Neuron (in vitro differentiated cells): ENCODE measurements around the gene CNTNAP2.
"Not testable (repeated sequence)": the region's sequence is repeated elsewhere in the genome, so short reads cannot be mapped to it uniquely, and the experiment has no call there.

ENCODE experiments used
- H2AFZ ChIP-seq: one replicate; pipeline ENCODE4 v1.6.1; 2013; ENCODE audit warnings: low read depth, mild to moderate bottlenecking, inconsistent platforms, low read length, moderate library complexity
- H3K27me3 ChIP-seq: one replicate; pipeline ENCODE4 v1.6.1; 2013; ENCODE audit warnings: low read length; ENCODE audit not compliant: insufficient read depth
- H3K36me3 ChIP-seq: one replicate; pipeline ENCODE4 v1.6.1; 2013; ENCODE audit warnings: low read length; ENCODE audit not compliant: insufficient read depth
- H3K4me1 ChIP-seq: one replicate; pipeline ENCODE4 v1.6.1; 2013; ENCODE audit warnings: low read length; ENCODE audit not compliant: insufficient read depth
- H3K4me3 ChIP-seq: 2 replicates; pipeline ENCODE4 v1.5.1; 2013; ENCODE audit warnings: mild to moderate bottlenecking, low read length, moderate library complexity
- H3K9me3 ChIP-seq: one replicate; pipeline ENCODE4 v1.6.1; 2013; ENCODE audit warnings: low read length

CNTNAP2 gene

DNA sequence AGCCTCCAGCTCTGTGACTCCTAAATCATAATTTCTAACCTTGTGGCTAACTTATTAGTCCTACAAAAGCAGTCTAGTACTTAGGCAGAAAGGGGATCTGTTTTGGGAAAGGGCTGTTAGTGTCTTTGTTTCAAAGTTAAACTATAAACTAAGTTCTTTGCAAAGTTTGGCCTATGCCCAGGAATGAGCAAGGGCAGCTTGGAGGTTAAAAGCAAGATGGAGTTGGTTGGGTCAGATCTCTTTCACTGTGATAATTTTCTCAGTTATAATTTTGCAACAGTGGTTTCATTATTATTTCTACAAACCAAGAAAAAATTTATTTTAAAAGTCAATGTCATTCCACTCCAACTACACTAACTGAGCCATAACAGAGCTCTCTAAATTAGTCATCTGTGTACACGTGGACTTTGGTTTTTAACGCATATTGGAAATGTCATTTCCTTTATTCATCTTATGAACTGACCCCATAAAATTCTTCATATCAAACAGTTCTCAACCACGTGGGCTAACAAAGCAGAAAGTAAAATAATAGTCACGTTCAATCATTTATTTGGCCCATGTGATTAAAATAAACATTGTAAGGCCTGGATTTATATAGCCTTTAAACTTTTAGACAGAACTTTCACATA, 2330.7 kb downstream of the CNTNAP2 start:
- Histone ChIP-seq H2AFZ (no peak overlapping the region), H3K27me3 (no peaks in the 10 kb centered on the region), H3K4me3 (no peak overlapping the region), H3K9me3 (peaks cover 8% of the 10 kb centered on the region), H3K36me3 (no peaks in the 10 kb centered on the region), H3K4me1 (no peaks in the 10 kb centered on the region)

- not testable (repeated sequence) for H3K4me3 ChIP-seq, H3K27me3 ChIP-seq, H3K9me3 ChIP-seq, H3K36me3 ChIP-seq, H2AFZ ChIP-seq, H3K4me1 ChIP-seq
Observed at GRCh38 chr7:148451526-148451925, 2334.9 kb downstream of the CNTNAP2 start.

GRCh38 chr7:148456351-148456750, 2339.8 kb downstream of the CNTNAP2 start:
- H3K4me3 ChIP-seq, result no peak overlapping the region
- no peaks in the 10 kb centered on the region for H3K4me1 ChIP-seq
- no peaks in the 10 kb centered on the region for H3K36me3 ChIP-seq
- no peak overlapping the region for H2AFZ ChIP-seq
- no peaks in the 10 kb centered on the region for H3K9me3 ChIP-seq
- no peaks in the 10 kb centered on the region for H3K27me3 ChIP-seq

DNA sequence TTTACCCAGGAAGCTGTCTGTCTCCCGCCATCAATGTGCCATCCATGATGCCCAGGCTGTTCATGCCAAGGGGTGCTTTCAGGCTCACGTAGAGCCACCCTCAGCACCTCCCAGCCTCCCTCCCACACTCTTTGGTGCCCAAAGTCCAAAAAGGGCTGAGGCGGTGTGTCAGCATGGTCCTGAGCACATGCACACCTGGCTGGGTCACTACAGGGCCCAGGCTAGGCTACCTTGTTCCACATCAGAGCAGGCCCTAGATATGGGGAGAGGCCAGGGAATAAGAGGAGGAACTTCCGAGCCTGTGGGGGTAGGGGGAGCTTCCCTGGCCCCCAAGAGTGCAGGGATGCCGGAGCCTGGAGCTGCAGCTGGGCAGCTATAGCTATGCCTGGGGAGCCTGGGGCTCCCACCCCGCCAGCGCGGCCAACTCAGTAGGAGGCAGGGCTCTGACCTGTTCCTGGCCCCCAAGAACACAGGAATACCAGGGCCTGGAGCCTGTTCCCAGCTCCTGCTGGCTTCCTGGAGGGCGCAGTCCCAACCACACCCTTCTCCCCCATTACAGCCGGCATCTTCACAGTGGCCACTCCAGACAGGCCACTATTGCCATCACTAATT, 2340.8 kb downstream of the CNTNAP2 start:
- Histone ChIP-seq H3K9me3 (peaks cover 1% of the 10 kb centered on the region), H3K4me1 (no peaks in the 10 kb centered on the region), H3K27me3 (no peaks in the 10 kb centered on the region), H3K4me3 (no peak overlapping the region), H3K36me3 (no peaks in the 10 kb centered on the region), H2AFZ (no peak overlapping the region)

DNA sequence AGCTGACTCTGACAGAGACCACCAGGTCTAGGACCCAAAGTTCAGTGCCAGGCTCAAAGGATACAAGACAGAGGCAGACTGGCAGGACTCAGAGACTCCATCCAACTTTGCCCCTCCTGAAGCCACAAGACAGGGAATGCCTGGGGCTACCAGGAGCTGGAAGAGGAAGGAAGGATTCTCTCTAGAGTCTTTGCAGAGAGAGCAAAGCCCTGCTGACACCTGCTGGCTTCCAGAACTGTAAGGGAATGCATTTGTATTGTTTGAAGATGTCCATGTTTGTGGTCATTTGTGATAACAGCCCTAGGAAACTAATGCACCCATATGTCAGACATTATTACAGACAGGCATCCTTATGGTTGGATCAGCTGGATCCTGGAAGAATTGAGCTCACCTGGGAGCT, 2341.7 kb downstream of the CNTNAP2 start:
- H3K4me1 ChIP-seq, result no peaks in the 10 kb centered on the region
- H2AFZ ChIP-seq, result no peak overlapping the region
- peaks cover 2% of the 10 kb centered on the region for H3K9me3 ChIP-seq
- H3K36me3 ChIP-seq, result no peaks in the 10 kb centered on the region
- H3K27me3 ChIP-seq, result no peaks in the 10 kb centered on the region
- no peak overlapping the region for H3K4me3 ChIP-seq

- Histone ChIP-seq H2AFZ (no peak overlapping the region), H3K27me3 (no peaks in the 10 kb centered on the region), H3K4me3 (no peak overlapping the region), H3K4me1 (no peaks in the 10 kb centered on the region), H3K9me3 (peaks cover 3% of the 10 kb centered on the region), H3K36me3 (no peaks in the 10 kb centered on the region)
Observed at GRCh38 chr7:148461392-148462179, 2345.0 kb downstream of the CNTNAP2 start.

- not testable (repeated sequence) for H3K27me3 ChIP-seq, H3K4me1 ChIP-seq, H3K36me3 ChIP-seq, H3K4me3 ChIP-seq, H2AFZ ChIP-seq, H3K9me3 ChIP-seq
Observed at GRCh38 chr7:148462774-148463173, 2346.2 kb downstream of the CNTNAP2 start.

- H3K4me1 ChIP-seq, result no peaks in the 10 kb centered on the region
- H3K9me3 ChIP-seq, result peaks cover 3% of the 10 kb centered on the region
- no peak overlapping the region for H3K4me3 ChIP-seq
Observed at GRCh38 chr7:148463210-148463609, 2346.6 kb downstream of the CNTNAP2 start.

DNA sequence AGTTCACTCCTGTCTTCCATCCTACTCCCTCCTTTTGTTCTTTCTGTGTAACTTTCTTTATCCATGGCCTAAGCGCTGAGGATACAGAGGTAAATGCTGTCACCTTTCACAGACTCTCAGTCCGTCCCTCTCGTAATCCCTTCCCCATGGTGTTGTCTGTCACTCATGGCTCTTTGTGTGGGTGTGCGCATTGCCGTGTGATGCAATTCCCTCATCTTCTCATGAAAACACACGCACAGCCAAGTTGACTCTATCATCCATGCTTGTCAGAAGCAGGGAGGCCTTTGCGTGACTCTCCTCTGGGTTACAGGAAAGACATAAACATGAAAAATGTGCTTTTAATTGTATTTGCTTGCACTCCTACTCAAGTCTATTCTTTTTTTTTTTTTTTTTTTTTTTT, 2348.3 kb downstream of the CNTNAP2 start:
- Histone ChIP-seq H2AFZ (no peak overlapping the region), H3K4me1 (no peaks in the 10 kb centered on the region), H3K9me3 (peaks cover 3% of the 10 kb centered on the region)

More at GRCh38 chr7:148463210-148463609, 2346.6 kb downstream of the CNTNAP2 start:
- Histone ChIP-seq H3K27me3 (no peaks in the 10 kb centered on the region), H3K36me3 (no peaks in the 10 kb centered on the region), H2AFZ (no peak overlapping the region)

GRCh38 chr7:148465441-148465840, 2348.8 kb downstream of the CNTNAP2 start:
- H3K4me3 ChIP-seq, H3K9me3 ChIP-seq, H3K27me3 ChIP-seq, H3K4me1 ChIP-seq, H2AFZ ChIP-seq, H3K36me3 ChIP-seq: not testable (repeated sequence)

More for the DNA sequence above, 2348.3 kb downstream of the CNTNAP2 start:
- Histone ChIP-seq H3K36me3 (no peaks in the 10 kb centered on the region), H3K4me3 (no peak overlapping the region), H3K27me3 (no peaks in the 10 kb centered on the region)

GRCh38 chr7:148466120-148466519, 2349.5 kb downstream of the CNTNAP2 start:
- H3K4me1 ChIP-seq, result no peaks in the 10 kb centered on the region
- no peaks in the 10 kb centered on the region for H3K36me3 ChIP-seq
- no peak overlapping the region for H2AFZ ChIP-seq
- no peak overlapping the region for H3K4me3 ChIP-seq
- H3K27me3 ChIP-seq, result no peaks in the 10 kb centered on the region
- peaks cover 3% of the 10 kb centered on the region for H3K9me3 ChIP-seq

- H3K4me3 ChIP-seq, result no peak overlapping the region
- H3K4me1 ChIP-seq, result peaks cover 9% of the 10 kb centered on the region
- no peaks in the 10 kb centered on the region for H3K27me3 ChIP-seq
- no peaks in the 10 kb centered on the region for H3K36me3 ChIP-seq
- H2AFZ ChIP-seq, result no peak overlapping the region
- no peaks in the 10 kb centered on the region for H3K9me3 ChIP-seq
Observed at GRCh38 chr7:148468700-148469098, 2352.1 kb downstream of the CNTNAP2 start.
